Left lung (tissue), 10 donors: ENCODE data around the gene ARSA. TPM values are rescaled to one million over a fixed set of nuclear protein-coding genes. Genes with fewer than 3 reads are reported as not detected.
A peak's percentile ranks its signal among the peaks of the same experiment; 100 is the strongest.

Experiments used
- ATAC-seq: fragments of 200-7000 bp; cut with Tn5 transposase; one replicate; pipeline ENCODE4 v1.9.1; 2020; ENCODE audit warnings: moderate library complexity
- DNase-seq, 4 donors: peaks; one replicate each; pipeline ENCODE4 v3.0.0-alpha.2; 2013 to 2020
- H3K27ac ChIP-seq, 2 donors: fragments of 200-600 bp; sonication (generic) in 1 of 2; one replicate each; pipeline versions ENCODE4 v1.5.0 to v1.8.0; 2020 to 2021
- H3K27me3 ChIP-seq, 2 donors: fragments of 200-600 bp; sonication (generic) in 1 of 2; one replicate each; pipeline versions ENCODE4 v1.5.0 to v1.8.0; 2020 to 2021
- H3K36me3 ChIP-seq, 2 donors: fragments of 200-600 bp; sonication (generic) in 1 of 2; one replicate each; pipeline versions ENCODE4 v1.5.0 to v1.8.0; 2020 to 2021
- H3K4me1 ChIP-seq, 2 donors: fragments of 200-600 bp; one replicate each; pipeline ENCODE4 v1.8.0; 2021
- H3K4me3 ChIP-seq, 2 donors: fragments of 200-600 bp; sonication (generic) in 1 of 2; one replicate each; pipeline versions ENCODE4 v1.5.0 to v1.8.0; 2020 to 2021; ENCODE audit warnings: mild to moderate bottlenecking in 1 of 2
- H3K9me3 ChIP-seq, 2 donors: fragments of 200-600 bp; sonication (generic) in 1 of 2; one replicate each; pipeline versions ENCODE4 v1.5.0 to v1.8.0; 2020 to 2021
- CTCF ChIP-seq, 2 donors: fragments of 200-600 bp; sonication (generic) in 1 of 2; IDR thresholded peaks; one replicate each; pipeline versions ENCODE4 v1.5.0 to v1.8.0; 2021; ENCODE audit warnings: antibody characterized with exemption in 2 of 2
- intact Hi-C, 2 donors: fragments of 100-400 bp; cut with DNase I; formaldehyde crosslinking; loops; one replicate each; pipeline versions ENCODE4 v1.11.2 to v1.14.2; 2022
- polyA plus RNA-seq, 6 donors: library from polyadenylated mRNA; unstranded; fragments of 120-200 nt; gene quantifications; one replicate each; pipeline ENCODE4 v1.2.1, GENCODE V29; 2013; ENCODE audit not compliant: insufficient read length in 6 of 6
- total RNA-seq, 2 donors: library from RNA; stranded (reverse); fragmentation: NEBNext Ultra II Directional; extraction: Animal tissue kit (Norgen Biotek cat#: 25700); gene quantifications; one replicate each; pipeline ENCODE4 v1.2.1, GENCODE V29; 2021
- donor health status: DM: no; HTN: yes; CAD: no.
- donor health status: DM: no; HTN: no; CAD: no.

Gene ARSA
- total and polyA plus RNA-seq, 8 donors, result 17.8 to 58.0 (median 21.0) TPM

GRCh38 chr22:50672471-50673230 is 44.7 kb upstream of the ARSA start, which contains the start of gene SHANK3:
Gene SHANK3 (plus strand): TSS chr22:50672823.
- Histone ChIP-seq H3K36me3 (peaks cover 0 to 1% of the 10 kb centered on the region in 2 donors), H3K27ac (peak within 1 kb of the TSS; percentile 67 to 82), H3K4me1 (peaks cover 7 to 11% of the 10 kb centered on the region in 2 donors), H3K4me3 (peak within 1 kb of the TSS; percentile 22 to 48), H3K9me3 (no peaks in the 10 kb centered on the region), H3K27me3 (peaks cover 8 to 62% of the 10 kb centered on the region in 2 donors)
- no peak for TF ChIP-seq CTCF (IDR thresholded peaks at IDR 0.05)
- intact Hi-C loops, result no loop called here
- ATAC-seq (peak; percentile 38), DNase-seq (peak in 2 of 4 donors; percentile 57 to 75)

GRCh38 chr22:50672041-50672440 is 44.1 kb upstream of the ARSA start:
- H3K4me1 ChIP-seq, result peaks cover 7 to 11% of the 10 kb centered on the region in 2 donors
- intact Hi-C loops, result no loop called here
- H3K36me3 ChIP-seq, result no peaks in the 10 kb centered on the region
- TF ChIP-seq CTCF (IDR thresholded peaks at IDR 0.05), result no peak
- H3K9me3 ChIP-seq, result no peaks in the 10 kb centered on the region
- no peak overlapping the region for H3K4me3 ChIP-seq
- H3K27ac ChIP-seq, result peak overlapping the region; percentile 67 to 82
- peaks cover 8 to 66% of the 10 kb centered on the region in 2 donors for H3K27me3 ChIP-seq
- DNase-seq, result no peak
- ATAC-seq, result no peak

- Histone ChIP-seq H3K36me3 (no peaks in the 10 kb centered on the region), H3K4me3 (no peak overlapping the region), H3K9me3 (no peaks in the 10 kb centered on the region), H3K27ac (peak overlapping the region; percentile 67 to 82), H3K4me1 (peaks cover 7 to 11% of the 10 kb centered on the region in 2 donors), H3K27me3 (peaks cover 8 to 66% of the 10 kb centered on the region in 2 donors)
- intact Hi-C loops, result no loop called here
- no peak for ATAC-seq
- no peak for TF ChIP-seq CTCF (IDR thresholded peaks at IDR 0.05)
- no peak for DNase-seq
Measured at GRCh38 chr22:50671641-50672040, 43.7 kb upstream of the ARSA start.

- H3K4me1 ChIP-seq, result peaks cover 7 to 11% of the 10 kb centered on the region in 2 donors
- no peaks in the 10 kb centered on the region for H3K36me3 ChIP-seq
- ATAC-seq (no peak), DNase-seq (peak in 1 of 4 donors; percentile 47)
- H3K27me3 ChIP-seq, result peaks cover 8 to 61% of the 10 kb centered on the region in 2 donors
- H3K27ac ChIP-seq, result peak overlapping the region; percentile 67 to 82
- no peaks in the 10 kb centered on the region for H3K9me3 ChIP-seq
- no peak overlapping the region for H3K4me3 ChIP-seq
- intact Hi-C loops, result no loop called here
- no peak for TF ChIP-seq CTCF (IDR thresholded peaks at IDR 0.05)
Measured at GRCh38 chr22:50670914-50671538, 43.1 kb upstream of the ARSA start.

- DNase-seq, result peak in 1 of 4 donors; percentile 47
- H3K9me3 ChIP-seq, result no peaks in the 10 kb centered on the region
- H3K27me3 ChIP-seq, result peaks cover 8 to 56% of the 10 kb centered on the region in 2 donors
- ATAC-seq, result no peak
- no peak overlapping the region for H3K4me3 ChIP-seq
- peaks cover 7 to 11% of the 10 kb centered on the region in 2 donors for H3K4me1 ChIP-seq
- intact Hi-C loops, result no loop called here
- H3K36me3 ChIP-seq, result no peaks in the 10 kb centered on the region
- peak overlapping the region; percentile 67 to 82 for H3K27ac ChIP-seq
- no peak for TF ChIP-seq CTCF (IDR thresholded peaks at IDR 0.05)
Measured at GRCh38 chr22:50670513-50670912, 42.6 kb upstream of the ARSA start.
